T-helper 22 cell (primary cell): ENCODE measurements around the gene WDTC1.

Source experiments
- DNase-seq: peaks from one replicate; pipeline ENCODE4 v3.0.0-alpha.2; 2020; ENCODE audit warnings: low read depth

The WDTC1 gene

DNA sequence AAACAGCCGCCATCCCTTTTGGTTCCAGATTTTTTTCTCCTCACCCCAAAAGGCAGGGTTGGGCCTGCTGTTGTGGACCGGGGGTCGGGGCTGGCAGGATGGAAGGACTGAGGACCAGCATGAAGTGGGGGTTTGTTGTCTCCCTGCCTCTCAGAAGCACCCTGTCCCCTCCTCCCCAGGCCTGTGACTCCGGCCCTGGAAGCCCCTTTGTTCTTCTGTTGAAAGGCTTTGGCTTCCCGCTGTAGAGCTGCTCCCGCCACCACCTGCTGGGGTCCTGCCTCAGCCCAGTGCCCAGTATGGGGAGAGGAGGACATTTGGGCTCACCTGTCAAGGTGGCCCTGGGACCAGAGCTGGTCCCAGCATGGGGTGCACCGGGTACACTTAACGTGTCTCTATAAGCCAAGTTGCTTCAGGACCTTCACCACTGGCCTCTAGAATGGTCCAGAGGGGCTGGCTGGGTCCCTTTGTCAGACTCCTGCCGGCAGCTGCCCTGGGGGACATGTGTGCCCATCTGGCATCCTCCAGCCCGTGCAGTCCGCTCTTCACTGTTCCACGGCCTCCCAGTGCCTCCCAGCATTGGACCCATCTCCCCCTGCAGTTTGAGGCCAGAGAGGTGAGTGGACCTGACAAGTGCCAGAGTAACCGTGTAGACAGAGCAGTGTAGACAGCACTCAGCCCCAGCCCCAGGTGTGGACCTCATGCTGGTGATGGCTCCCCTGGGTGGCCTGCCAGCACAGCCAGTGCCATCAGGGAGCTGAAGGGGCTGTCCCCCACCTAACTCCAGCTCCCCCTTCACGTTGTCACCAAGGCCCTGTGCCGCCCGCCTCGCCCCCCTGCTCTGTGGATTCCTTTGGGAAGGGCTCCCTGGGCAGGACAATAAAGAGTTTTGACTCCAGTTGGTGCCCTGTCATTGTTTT, 101.3 kb downstream of the WDTC1 start:
- no peak for DNase-seq

DNA sequence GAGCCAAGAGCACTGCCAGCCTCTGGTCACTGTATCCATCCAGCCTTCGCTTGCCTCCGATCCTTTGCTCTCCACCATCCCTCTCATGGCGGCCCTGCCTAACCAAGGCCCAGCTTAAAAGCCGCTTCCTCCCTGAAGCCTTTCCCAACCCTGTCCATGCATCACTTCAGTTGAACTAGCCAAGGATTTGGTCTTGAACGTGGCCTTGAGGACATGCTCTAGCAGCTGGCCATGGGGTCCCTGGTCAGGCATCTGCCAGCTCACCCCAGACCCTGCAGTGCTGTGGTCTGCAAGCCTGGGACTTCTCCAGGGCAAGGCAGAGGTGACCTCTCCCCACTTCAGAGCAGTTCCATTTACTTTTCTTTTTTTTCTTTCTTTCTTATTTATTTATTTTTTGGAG, 102.3 kb downstream of the WDTC1 start:
- no peak for DNase-seq

DNA sequence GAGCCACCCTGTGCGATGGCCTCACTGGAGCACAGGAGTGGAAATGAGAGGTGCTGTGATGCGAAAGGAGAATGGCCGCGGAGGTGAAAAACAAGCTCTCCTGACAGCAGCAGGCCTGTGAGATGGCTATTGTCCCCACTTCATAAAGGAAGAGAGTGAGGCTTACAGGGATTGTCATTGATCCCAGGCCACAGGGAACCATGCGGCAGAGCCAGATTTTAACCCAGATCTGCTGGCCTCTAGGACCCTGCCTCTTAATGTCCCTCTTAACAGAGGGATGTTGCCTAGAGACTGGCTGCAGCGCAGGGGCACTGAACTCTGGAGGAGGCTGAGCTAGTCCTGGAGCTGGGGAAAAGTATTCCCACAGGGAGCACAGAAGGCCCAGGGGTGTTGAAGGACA, 104.3 kb downstream of the WDTC1 start:
- no peak for DNase-seq

DNA sequence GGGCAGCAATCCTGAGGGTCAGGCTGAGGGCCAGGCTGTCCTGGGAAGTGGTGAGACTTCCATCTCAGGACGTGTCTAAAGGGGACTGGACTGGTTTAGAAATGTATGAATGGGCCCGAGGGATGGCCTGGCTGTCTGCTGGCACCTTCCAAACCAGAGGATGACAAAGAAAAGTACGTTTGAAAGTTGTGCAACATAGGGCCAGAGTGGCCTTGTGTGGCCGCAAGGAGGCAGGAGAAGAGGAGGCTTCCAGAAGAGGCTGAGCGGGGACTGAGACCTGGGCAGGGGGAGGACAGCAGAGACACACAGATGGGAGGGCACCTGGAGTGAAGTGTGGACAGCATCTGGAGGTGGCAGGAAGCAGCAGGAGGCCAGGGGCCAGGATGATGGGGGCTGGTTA, 104.8 kb downstream of the WDTC1 start:
- DNase-seq: no peak

DNA sequence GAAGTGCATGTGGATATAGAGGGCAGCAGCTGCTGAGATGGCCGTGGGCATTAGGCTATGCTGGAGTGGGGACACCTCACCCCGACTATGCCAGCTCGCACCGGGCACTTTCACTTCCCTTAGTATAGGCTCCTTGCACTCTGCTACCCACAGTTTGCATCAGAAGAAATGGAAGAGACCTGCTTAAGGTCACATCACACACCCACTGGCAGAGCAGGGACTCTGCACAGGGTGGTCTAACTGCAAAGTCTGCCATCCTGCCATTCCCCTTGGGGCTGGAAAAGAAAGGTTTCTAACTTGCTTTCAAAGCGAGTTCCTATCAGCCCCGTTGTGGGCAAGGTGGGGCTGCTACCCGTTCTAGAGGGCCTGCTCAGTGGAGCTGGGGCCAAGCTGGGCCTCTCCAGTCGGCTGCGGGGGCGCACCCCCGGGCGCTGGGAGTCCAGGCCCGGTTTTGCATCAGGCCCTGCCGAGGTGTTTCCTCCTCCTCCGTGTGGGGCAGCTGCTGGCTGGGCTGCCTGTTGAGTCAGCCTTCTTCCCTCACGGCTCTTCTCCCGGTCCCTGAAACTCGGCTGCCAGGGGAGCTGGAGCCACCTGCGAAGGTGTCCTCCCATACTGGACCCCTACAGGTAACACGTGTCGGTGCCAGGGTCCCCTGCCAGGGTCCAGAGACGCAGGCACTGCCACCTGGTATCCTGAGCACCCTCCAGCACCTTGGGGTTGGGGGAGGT, 107.3 kb downstream of the WDTC1 start, which contains the start of gene SYTL1:
Gene SYTL1 (plus strand): TSS at position 498 of the 728 bp plus-strand sequence. CDS start 3,313 bp downstream, outside the sequence.
- DNase-seq: peak; percentile 42

DNA sequence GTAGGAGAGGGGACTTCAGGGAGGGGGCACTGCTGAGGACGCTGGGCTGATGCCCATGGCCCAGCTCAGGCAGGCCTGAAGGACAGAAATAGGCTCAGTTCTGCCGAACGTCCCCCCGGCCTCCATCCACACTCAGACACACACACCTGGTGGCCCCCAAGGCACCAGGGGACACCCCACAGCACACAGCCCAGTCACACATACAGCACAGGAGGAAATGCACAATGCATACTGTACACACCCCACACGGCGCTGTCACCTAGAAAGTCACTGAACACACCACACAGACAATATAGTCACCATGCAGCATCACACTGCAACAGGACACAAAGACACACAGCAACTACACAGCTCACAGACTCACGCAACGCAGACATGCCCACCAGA, 108.0 kb downstream of the WDTC1 start:
- no peak for DNase-seq

DNA sequence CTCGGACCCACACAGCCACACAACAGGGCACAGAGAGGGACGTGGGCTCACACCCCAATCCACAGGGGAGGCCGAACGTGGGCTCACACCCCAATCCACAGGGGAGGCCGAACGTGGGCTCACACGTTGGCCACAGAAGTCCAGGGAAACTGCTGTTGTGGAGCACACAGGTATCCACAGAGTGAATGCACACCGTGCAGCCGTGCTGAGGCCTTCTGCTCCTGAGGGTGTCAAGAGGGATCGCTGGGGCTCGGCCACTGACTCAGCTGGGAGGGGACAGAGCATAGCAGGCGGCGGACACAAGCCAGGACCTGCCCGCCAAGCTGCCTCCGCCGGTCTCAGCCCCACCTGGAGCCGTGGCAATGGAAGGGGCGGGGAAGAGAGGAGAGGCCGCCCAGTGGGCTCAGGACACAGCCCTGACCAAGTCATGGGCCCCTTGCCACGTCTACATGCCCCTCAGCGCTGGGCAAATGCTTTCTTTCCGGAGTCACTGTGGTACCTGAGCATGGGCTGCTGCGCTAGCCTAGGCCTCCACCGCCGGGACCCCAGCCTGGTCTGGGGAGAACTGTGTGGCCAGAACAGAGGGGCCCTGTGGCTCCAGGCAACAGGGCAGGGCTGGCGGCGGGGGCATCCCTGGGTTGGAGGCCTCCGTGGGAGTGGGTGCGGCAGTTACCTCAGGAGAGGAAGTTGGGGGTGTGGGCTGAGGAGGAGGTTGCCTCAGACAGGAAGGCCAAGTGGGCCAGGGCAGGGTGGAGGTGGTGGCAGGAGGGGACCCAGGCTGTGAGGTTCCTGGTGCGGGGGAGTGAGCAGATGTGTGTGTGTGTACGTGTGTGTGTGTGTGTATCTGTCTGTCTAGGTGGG, 108.6 kb downstream of the WDTC1 start:
- DNase-seq: peak; percentile 79

DNA sequence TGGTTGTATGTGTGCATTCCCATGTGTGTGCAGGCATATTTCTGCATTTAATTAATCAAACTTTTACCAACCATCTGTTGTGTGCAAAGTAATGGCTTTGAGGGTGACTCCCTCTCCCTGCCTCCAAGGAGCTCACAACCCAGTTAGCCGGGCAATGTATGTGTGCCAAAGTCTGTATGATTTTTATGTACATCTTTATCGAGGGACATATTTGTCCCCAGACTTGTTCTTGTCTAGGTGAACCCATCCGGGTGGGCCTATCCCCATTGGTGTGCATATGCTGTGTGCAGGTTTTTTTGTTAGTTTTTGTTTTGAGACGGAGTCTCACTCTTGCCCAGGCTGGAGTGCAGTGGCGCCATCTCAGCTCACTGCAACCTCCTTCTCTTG, 109.2 kb downstream of the WDTC1 start:
- DNase-seq: no peak

DNA sequence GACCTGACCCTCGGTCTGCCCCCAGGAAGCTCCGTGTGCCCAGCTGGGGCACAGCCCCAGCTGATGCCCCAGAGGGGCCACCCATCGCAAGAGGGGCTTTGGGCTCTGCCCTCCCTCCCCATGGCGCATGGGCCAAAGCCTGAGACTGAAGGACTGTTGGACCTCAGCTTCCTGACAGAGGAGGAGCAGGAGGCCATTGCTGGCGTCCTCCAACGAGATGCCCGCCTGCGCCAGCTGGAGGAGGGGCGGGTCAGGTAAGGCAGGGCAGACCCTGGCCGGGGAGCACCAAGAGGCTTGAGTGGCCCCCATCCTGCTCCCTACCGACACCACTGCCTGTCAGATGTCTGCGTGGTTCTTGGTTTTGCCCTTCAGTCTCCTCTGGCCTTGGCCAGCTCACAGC, 110.8 kb downstream of the WDTC1 start:
- DNase-seq: no peak

DNA sequence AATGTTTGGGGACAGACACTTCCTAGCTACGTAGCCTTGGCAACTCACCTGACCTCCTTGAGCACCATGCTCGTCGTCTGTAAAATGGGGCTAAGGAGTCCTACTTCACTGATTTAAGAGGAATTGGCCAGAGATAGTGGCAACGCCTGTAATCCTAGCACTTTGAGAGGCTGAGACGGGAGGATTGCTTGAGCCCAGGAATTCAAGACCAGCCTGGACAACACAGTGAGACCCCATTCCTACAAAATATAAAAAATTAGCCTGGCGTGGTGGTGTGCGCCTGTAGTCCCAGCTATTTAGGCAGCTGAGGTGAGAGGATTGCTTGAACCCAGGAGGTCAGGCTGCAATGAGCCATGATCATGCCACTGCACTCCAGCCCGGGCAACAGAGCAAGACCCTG, 111.9 kb downstream of the WDTC1 start:
- no peak for DNase-seq

DNA sequence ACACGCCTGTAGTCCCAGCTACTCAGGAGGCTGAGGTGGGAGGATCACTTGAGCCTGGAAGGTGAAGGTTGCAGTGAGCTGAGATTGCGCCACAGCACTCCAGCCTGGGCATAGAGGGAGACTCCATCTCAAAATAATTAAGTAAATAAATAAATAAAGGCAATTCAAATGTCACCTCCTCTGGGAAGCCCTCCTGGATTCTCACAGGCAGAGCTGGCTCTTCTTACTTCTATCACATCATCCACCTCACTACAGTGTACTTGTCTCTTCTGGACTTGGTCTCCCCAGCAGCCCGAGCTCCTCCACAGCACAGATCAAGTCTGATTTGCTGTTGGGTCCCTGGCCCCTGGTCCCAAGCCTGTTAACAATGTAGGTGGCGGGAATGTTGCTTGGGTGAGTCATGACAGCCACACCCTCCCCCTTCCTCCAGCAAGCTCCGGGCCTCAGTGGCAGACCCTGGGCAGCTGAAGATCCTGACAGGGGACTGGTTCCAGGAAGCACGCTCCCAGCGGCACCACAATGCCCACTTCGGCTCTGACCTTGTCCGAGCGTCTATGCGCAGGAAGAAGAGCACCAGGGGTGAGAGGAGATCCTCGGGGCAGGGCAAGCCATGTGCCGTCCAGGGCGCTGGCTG, 112.7 kb downstream of the WDTC1 start:
- no peak for DNase-seq

DNA sequence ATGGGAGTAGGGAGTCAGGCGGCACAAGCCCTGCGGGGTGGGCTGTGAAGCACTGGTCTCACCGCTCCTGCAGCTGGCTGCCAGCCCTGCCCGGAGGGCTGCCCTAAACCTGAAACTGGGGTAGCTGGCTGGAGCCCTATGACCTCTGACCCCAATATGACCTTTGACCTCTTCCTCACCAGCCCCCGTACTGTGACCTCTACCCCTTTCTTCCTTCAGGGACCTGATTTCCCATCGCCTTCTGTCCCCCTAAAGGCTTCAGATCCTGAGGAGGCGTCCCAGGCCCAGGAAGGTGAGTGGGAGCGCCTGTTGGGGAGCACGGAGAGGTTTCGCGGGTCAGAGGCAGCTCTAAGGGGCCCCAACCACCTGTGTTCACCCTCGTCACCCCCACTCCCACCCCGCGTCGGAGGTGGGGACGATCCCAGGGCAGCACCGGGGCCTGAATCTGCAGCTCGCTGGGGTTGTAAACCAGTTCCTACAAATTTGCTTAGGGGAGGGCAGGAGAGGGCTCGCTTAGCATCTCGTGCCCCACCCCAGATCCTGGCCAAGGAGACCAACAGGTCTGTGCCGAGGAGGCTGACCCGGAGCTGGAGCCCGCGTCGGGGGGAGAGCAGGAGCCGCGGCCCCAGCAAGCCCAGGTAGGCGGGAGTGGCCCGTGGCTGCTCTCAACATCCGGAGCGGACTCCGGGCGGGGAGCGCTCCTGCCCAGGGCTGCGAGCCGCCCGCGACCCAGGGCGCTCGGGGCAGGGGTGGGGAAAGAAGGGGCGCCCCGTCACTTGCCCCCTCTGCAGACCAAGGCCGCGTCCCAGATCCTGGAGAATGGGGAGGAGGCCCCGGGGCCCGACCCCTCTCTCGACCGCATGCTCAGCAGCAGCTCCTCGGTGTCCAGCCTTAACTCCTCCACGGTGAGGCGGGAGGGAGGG, 114.7 kb downstream of the WDTC1 start:
- DNase-seq: no peak

DNA sequence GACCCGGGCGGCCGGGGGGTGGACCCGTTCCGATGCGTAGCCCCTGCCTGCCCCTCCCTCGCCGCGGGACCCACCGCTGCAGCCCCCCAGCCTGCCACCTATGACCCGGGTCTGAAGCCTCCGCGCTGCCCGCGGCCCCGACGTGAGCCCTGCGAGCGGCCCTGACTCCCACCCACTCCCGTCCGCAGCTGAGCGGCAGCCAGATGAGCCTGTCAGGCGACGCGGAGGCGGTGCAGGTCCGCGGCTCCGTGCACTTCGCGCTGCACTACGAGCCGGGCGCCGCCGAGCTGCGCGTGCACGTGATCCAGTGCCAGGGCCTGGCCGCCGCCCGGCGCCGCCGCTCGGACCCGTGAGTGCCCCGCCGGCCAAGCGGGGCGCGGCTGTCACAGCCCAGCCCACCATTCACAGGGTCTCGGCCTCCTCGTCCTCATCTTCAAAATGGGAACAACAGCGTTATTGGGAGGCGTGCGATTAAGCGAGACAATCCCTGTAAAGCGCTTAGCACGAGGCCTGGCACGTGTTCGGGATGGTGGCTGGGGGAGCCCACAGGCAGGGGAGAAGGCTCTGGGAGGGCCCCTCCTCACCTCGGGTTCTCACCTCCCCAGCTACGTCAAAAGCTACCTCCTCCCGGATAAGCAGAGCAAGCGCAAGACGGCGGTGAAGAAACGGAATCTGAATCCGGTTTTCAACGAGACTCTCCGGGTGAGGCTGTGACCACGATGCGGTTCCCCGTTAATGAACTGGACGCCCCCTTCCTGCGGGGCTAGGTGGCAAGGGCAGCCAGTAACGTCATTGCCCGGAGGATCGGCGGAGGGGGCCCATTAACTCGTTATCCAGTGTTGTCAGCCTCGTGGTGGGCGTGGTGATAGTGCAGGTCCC, 115.6 kb downstream of the WDTC1 start:
- DNase-seq: no peak

DNA sequence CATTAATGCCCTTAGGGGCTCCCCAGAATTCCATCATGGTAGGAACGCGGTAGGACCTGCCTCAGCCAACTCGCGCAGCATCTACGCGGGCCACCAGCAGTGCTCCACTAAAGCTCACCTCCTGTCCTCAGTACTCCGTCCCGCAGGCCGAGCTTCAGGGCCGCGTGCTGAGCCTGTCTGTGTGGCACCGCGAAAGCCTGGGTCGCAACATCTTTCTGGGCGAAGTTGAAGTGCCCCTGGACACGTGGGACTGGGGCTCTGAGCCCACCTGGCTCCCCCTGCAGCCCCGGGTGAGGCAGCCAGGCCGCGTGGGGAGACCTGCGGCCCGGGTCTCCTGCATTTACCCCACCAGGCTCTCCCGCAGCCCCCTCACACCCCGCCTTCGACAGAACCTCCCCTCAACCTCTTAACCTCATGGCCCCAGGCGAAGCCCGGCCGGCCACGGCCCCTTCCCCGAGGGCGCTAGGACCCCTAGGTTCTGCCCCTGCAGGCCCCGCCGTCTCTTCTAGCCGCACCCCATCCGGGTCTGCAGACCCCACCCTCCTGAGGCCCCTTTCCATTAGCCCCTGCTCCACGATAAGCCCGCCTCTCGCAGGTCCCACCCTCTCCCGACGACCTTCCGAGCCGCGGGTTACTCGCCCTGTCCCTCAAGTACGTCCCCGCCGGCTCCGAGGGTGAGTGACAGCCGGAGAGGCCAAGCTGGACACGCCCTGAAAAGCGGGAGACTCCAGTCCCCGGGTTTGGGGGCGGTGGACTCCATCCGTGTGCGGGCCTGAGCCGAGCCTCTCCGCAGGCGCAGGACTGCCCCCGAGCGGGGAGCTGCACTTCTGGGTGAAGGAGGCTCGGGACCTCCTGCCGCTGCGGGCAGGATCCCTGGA, 116.5 kb downstream of the WDTC1 start:
- DNase-seq: no peak

DNA sequence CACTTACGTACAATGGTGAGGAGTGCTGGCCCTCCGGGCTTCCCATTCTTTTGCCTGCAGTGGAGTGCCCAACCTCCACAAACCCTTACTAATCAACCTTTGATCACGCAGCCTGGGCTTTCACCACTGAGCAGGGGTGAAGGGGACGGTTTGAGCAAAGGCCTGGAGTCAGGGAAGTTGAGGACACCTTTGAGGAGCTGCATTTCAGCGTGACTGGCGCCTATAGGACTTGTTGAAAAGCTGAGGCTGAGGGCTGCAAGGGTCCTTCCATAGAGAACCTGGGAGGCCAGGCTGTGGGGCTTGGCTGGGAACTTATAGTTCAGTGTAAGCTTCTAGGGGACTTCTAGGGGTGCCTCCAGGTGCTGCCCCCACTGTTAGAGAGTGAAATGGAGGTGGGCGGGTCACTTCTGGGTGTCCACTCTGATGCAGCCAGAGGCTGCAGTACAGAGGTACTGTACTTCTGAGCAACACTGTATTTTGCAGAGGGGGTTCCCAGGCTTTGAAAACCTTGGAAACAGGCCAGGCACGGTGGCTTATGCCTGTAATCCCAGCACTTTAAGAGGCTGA, 117.2 kb downstream of the WDTC1 start:
- no peak for DNase-seq

DNA sequence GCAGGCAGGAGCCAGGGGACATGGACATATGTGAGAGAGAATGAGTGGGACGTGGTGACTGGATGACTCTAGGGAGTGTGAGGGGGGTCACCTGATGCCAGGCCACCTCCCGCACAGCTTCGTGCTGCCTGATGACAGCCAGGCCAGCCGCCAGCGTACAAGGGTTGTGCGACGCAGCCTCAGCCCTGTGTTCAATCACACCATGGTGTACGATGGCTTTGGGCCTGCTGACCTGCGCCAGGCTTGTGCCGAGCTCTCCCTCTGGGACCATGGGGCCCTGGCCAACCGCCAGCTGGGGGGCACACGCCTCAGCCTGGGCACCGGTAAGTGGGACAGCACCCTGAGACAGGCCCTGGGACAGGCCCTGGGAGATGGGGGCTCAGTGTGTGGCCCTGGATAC, 118.7 kb downstream of the WDTC1 start:
- DNase-seq: no peak

DNA sequence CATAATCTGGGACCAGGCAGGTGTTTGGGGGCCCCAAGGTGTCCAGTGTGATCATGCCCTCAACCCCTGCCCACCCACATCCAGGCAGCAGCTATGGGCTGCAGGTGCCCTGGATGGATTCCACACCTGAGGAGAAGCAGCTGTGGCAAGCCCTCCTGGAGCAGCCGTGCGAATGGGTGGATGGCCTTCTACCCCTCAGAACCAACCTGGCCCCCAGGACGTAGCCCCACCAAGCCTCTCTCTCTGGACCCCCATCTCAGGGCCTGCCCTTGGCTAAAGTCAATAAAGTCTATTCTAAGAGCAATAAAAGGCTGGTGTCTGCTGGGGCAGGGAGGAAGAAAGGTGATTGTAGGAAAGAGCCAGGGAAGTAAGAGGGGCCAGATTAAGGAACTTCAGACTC, 119.2 kb downstream of the WDTC1 start:
- no peak for DNase-seq

DNA sequence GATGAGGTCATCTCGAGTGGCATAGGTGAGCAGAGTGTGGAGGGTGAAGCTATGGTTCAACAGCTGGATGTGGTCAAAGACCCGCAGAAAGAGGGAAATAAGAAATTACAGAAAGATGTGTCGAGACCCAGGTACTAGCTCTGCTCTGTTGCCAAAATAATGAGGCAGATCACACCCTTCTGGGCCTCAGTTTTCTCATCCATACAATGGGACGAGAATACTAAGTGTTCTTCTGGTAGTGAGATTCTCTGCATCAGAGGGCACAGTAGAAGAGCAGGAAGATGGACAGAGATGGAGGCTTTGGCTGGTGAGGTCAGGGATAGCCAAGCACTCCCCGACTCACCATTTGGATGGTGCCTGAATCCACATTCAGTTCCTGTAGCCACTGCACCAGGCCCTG, 121.3 kb downstream of the WDTC1 start:
- no peak for DNase-seq

DNA sequence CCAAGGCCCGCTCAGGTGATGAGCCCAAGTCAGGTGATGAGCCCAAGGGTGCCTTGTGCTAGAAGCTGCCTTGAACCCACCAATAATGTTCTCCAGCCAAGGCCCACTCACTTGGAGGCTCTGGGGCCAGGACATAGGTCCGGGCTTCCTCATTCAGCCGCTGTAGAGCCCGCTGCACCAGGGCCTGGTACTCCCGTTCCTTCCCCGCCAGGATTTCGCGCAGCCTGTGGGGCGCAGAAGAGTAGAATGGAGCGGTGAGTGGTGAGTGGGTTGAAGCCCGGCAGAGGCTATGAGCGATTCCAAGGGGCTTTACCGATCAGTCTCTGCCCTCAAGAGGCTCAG, 121.8 kb downstream of the WDTC1 start:
- no peak for DNase-seq
